Activated B cell treated with CpG ODN at 0.5 μM for 24 hours (primary cell): ENCODE results near the gene PLXNB1. TPM values are rescaled to one million over a fixed set of nuclear protein-coding genes. Genes with fewer than 3 reads are reported as not detected.

Experiments
- ATAC-seq: fragments of 200-7000 bp; cut with Tn5 transposase; one replicate; pipeline ENCODE4 v1.10.0; 2021; ENCODE audit warnings: low read depth, mild to moderate bottlenecking, moderate library complexity
- CTCF ChIA-PET: fragments of 350-600 bp; sonication (Branson Sonifier 250); formaldehyde crosslinking; loops from one replicate; lab custom pipeline; 2021; ENCODE audit warnings: antibody characterized with exemption; lab: Charles Lee
- POLR2A ChIA-PET: fragments of 350-600 bp; sonication (Branson Sonifier 250); formaldehyde crosslinking; loops from one replicate; lab custom pipeline; 2021; ENCODE audit warnings: antibody characterized with exemption; lab: Charles Lee
- DNase-seq: peaks from one replicate; pipeline ENCODE4 v3.0.0; 2022
- H3K27ac Mint-ChIP-seq: one replicate; pipeline ENCODE4 v1.8.0; 2020; ENCODE audit warnings: mixed read lengths
- H3K27me3 Mint-ChIP-seq: one replicate; pipeline ENCODE4 v1.8.0; 2021; ENCODE audit warnings: mixed read lengths
- H3K36me3 Mint-ChIP-seq: one replicate; pipeline ENCODE4 v1.8.0; 2021; ENCODE audit warnings: low read depth, mixed read lengths
- H3K4me1 Mint-ChIP-seq: one replicate; pipeline ENCODE4 v1.8.0; 2021; ENCODE audit warnings: mixed read lengths
- H3K4me3 Mint-ChIP-seq: one replicate; pipeline ENCODE4 v1.8.0; 2020; ENCODE audit warnings: mild to moderate bottlenecking, mixed read lengths
- H3K9me3 Mint-ChIP-seq: one replicate; pipeline ENCODE4 v1.8.0; 2020; ENCODE audit warnings: mixed read lengths
- CTCF ChIP-seq: fragments of 200-600 bp; IDR thresholded peaks from one replicate; pipeline ENCODE4 v1.8.0; 2022; ENCODE audit warnings: antibody characterized with exemption, mild to moderate bottlenecking
- intact Hi-C: fragments of 100-400 bp; cut with micrococcal nuclease; formaldehyde crosslinking; loops from one replicate; pipeline ENCODE4 v1.15.1; 2024
- total RNA-seq: library from RNA; stranded (reverse); gene quantifications from 2 replicates; pipeline ENCODE4 v1.2.3, GENCODE V29; 2022

The PLXNB1 gene
- total RNA-seq, 1 donor from 2014 or later, result 3.5 TPM

GRCh38 chr3:48418651-48419050 is 11.2 kb downstream of the PLXNB1 start:
- ATAC-seq (no peak), DNase-seq (no peak)
- Mint-ChIP-seq H3K27ac (no peak overlapping the region), H3K9me3 (no peaks in the 10 kb centered on the region), H3K4me1 (no peaks in the 10 kb centered on the region), H3K27me3 (no peaks in the 10 kb centered on the region), H3K36me3 (no peaks in the 10 kb centered on the region), H3K4me3 (no peak overlapping the region)
- POLR2A ChIA-PET, result no interaction called here
- intact Hi-C loops, result no loop called here
- TF ChIP-seq CTCF, result no peak
- CTCF ChIA-PET, result no interaction called here

- no peak for ATAC-seq
- no peaks in the 10 kb centered on the region for H3K4me1 Mint-ChIP-seq
Measured at GRCh38 chr3:48418140-48418539, 11.7 kb downstream of the PLXNB1 start.

GRCh38 chr3:48417529-48418108 is 12.3 kb downstream of the PLXNB1 start:
- Mint-ChIP-seq H3K9me3 (no peaks in the 10 kb centered on the region), H3K27ac (no peak overlapping the region), H3K4me3 (no peak overlapping the region), H3K4me1 (no peaks in the 10 kb centered on the region), H3K27me3 (no peaks in the 10 kb centered on the region), H3K36me3 (no peaks in the 10 kb centered on the region)
- ChIA-PET POLR2A (interaction anchor here (0.5 to 0.6 kb wide), 2 partner anchors 35 to 94 kb away, joined by 4 to 6 read pairs; no protein-coding TSS in a partner anchor), CTCF (interaction anchor here (3.1 kb wide), 1 partner anchor 18 kb away, joined by 8 read pairs; no protein-coding TSS in a partner anchor)
- DNase-seq (no peak), ATAC-seq (no peak)
- intact Hi-C loops, result no loop called here
- TF ChIP-seq CTCF, result no peak

More at GRCh38 chr3:48418140-48418539, 11.7 kb downstream of the PLXNB1 start:
- H3K9me3 Mint-ChIP-seq, result no peaks in the 10 kb centered on the region
- no peak for DNase-seq
- no peak overlapping the region for H3K27ac Mint-ChIP-seq
- no peak overlapping the region for H3K4me3 Mint-ChIP-seq
- POLR2A ChIA-PET, result interaction anchor here (0.5 kb wide), 1 partner anchor 35 kb away, joined by 4 read pairs; no protein-coding TSS in a partner anchor
- CTCF ChIA-PET, result no interaction called here
- no peaks in the 10 kb centered on the region for H3K36me3 Mint-ChIP-seq
- no peaks in the 10 kb centered on the region for H3K27me3 Mint-ChIP-seq
- intact Hi-C loops, result no loop called here
- TF ChIP-seq CTCF, result no peak

- no peaks in the 10 kb centered on the region for H3K9me3 Mint-ChIP-seq
- ChIA-PET POLR2A (no interaction called here), CTCF (interaction anchor here (0.6 to 3.1 kb wide), 2 partner anchors 20 to 1084 kb away, joined by 3 to 8 read pairs; no protein-coding TSS in a partner anchor)
- ATAC-seq (no peak), DNase-seq (no peak)
- no peaks in the 10 kb centered on the region for H3K27me3 Mint-ChIP-seq
- H3K36me3 Mint-ChIP-seq, result no peaks in the 10 kb centered on the region
- H3K4me1 Mint-ChIP-seq, result no peaks in the 10 kb centered on the region
- H3K27ac Mint-ChIP-seq, result no peak overlapping the region
- no peak for TF ChIP-seq CTCF
- intact Hi-C loops, result no loop called here
- no peak overlapping the region for H3K4me3 Mint-ChIP-seq
Measured at GRCh38 chr3:48416546-48416945, 13.3 kb downstream of the PLXNB1 start.

- ATAC-seq (no peak), DNase-seq (no peak)
- Mint-ChIP-seq H3K27me3 (no peaks in the 10 kb centered on the region), H3K9me3 (no peaks in the 10 kb centered on the region), H3K4me3 (no peak overlapping the region), H3K27ac (no peak overlapping the region), H3K4me1 (no peaks in the 10 kb centered on the region), H3K36me3 (no peaks in the 10 kb centered on the region)
- ChIA-PET POLR2A (no interaction called here), CTCF (interaction anchor here (0.6 to 3.1 kb wide), 2 partner anchors 20 to 1084 kb away, joined by 3 to 8 read pairs; no protein-coding TSS in a partner anchor)
- intact Hi-C loops, result no loop called here
- no peak for TF ChIP-seq CTCF
Measured at GRCh38 chr3:48416091-48416505, 13.8 kb downstream of the PLXNB1 start.
